Muscle layer of colon (tissue), 2 donors: ENCODE results near the gene OTUD3.

Source experiments
- H3K27ac ChIP-seq: one replicate; pipeline ENCODE4 v1.7.0; 2013; ENCODE audit warnings: low read depth, mild to moderate bottlenecking, low read length, moderate library complexity
- H3K27me3 ChIP-seq, 2 donors: one replicate each; pipeline ENCODE4 v1.7.0; 2013; ENCODE audit warnings: low read length in 2 of 2, mild to moderate bottlenecking in 2 of 2; ENCODE audit not compliant: insufficient read depth in 2 of 2, control insufficient read depth in 1 of 2
- H3K36me3 ChIP-seq: one replicate; pipeline ENCODE4 v1.7.0; 2013; ENCODE audit warnings: mild to moderate bottlenecking, low read length; ENCODE audit not compliant: insufficient read depth
- H3K4me1 ChIP-seq: one replicate; pipeline ENCODE4 v1.7.0; 2013; ENCODE audit warnings: mild to moderate bottlenecking, low read length; ENCODE audit not compliant: insufficient read depth
- H3K4me3 ChIP-seq, 2 donors: one replicate each; pipeline ENCODE4 v1.7.0; 2013; ENCODE audit warnings: low read length in 2 of 2, low read depth in 1 of 2, mild to moderate bottlenecking in 1 of 2, moderate library complexity in 1 of 2
- H3K9ac ChIP-seq: one replicate; pipeline ENCODE4 v1.7.0; 2013; ENCODE audit warnings: low read length
- H3K9me3 ChIP-seq: one replicate; pipeline ENCODE4 v1.7.0; 2013; ENCODE audit warnings: mild to moderate bottlenecking, low read length
- donor health status: abdominal sarcoma.
- donor health status: Adenocarcinoma of cecum.

OTUD3 gene

GRCh38 chr1:19892129-19892528 lies 9.9 kb downstream of the OTUD3 start:
- H3K9me3 ChIP-seq: no peaks in the 10 kb centered on the region
- no peaks in the 10 kb centered on the region for H3K27me3 ChIP-seq
- peaks cover 15% of the 10 kb centered on the region for H3K4me1 ChIP-seq
- H3K4me3 ChIP-seq: no peak overlapping the region
- H3K9ac ChIP-seq: no peak overlapping the region
- peaks cover 52% of the 10 kb centered on the region for H3K36me3 ChIP-seq
- no peak overlapping the region for H3K27ac ChIP-seq

- H3K4me1 ChIP-seq: peaks cover 15% of the 10 kb centered on the region
- H3K36me3 ChIP-seq: peaks cover 56% of the 10 kb centered on the region
- H3K27ac ChIP-seq: no peak overlapping the region
These were observed 10.5 kb downstream of the OTUD3 start for GRCh38 chr1:19892628-19893168.

DNA sequence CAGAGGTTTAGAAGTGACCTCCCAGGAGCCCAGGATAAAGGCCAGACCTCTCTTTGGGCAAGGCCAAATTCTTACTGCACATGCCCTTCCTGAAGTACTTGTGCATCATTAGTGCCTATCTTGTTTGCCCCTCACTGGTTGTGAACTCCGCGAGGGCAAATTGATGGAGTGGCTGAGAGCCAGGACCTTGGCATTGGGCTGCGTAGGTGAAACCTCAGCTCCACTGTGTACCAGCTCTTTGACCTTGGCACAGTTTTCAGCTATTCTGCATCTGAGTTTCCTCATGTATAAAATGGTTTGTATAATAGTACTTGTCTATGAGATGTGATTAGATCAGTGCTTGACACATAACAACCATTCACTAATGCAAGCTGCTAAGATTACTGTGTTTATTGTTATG lies 11.5 kb downstream of the OTUD3 start:
- H3K36me3 ChIP-seq: peaks cover 56% of the 10 kb centered on the region
- no peak overlapping the region for H3K27ac ChIP-seq
- no peak overlapping the region for H3K4me3 ChIP-seq
- H3K9ac ChIP-seq: no peak overlapping the region
- peaks cover 15% of the 10 kb centered on the region for H3K4me1 ChIP-seq
- H3K27me3 ChIP-seq: no peaks in the 10 kb centered on the region
- no peaks in the 10 kb centered on the region for H3K9me3 ChIP-seq

More at GRCh38 chr1:19892628-19893168, 10.5 kb downstream of the OTUD3 start:
- Histone ChIP-seq H3K27me3 (no peaks in the 10 kb centered on the region), H3K9me3 (no peaks in the 10 kb centered on the region), H3K4me3 (no peak overlapping the region), H3K9ac (no peak overlapping the region)

GRCh38 chr1:19894218-19894617 lies 12.0 kb downstream of the OTUD3 start:
- H3K4me3 ChIP-seq: no peak overlapping the region
- peaks cover 14% of the 10 kb centered on the region for H3K4me1 ChIP-seq
- no peak overlapping the region for H3K9ac ChIP-seq

DNA sequence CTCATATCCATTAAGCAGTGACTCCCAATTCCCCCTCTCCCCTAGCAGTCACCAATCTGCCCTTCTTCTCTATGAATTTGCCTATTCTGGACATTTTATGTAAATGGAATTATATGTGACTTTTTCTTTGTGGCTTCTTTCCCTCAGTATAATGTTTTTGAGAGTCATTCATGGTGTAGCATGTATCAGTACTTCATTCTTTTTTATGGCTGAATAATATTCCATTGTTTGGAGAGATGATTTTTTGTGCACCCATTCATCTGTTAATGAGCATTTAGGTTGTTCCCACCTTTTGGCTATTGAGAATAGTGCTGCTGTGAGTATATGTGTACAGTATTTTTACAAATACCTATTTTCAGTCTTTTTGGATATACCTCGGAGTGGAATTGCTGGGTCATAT lies 19.5 kb downstream of the OTUD3 start:
- no peaks in the 10 kb centered on the region for H3K27me3 ChIP-seq
- H3K4me1 ChIP-seq: no peaks in the 10 kb centered on the region
- no peak overlapping the region for H3K27ac ChIP-seq
- no peaks in the 10 kb centered on the region for H3K9me3 ChIP-seq
- no peak overlapping the region for H3K9ac ChIP-seq
- H3K36me3 ChIP-seq: peaks cover 54% of the 10 kb centered on the region
- no peak overlapping the region for H3K4me3 ChIP-seq

More at GRCh38 chr1:19894218-19894617, 12.0 kb downstream of the OTUD3 start:
- Histone ChIP-seq H3K27ac (no peak overlapping the region), H3K36me3 (peaks cover 61% of the 10 kb centered on the region), H3K9me3 (no peaks in the 10 kb centered on the region), H3K27me3 (no peaks in the 10 kb centered on the region)

GRCh38 chr1:19903621-19904020 lies 21.4 kb downstream of the OTUD3 start:
- Histone ChIP-seq H3K4me1 (no peaks in the 10 kb centered on the region), H3K4me3 (no peak overlapping the region), H3K9ac (no peak overlapping the region), H3K27ac (no peak overlapping the region), H3K27me3 (no peaks in the 10 kb centered on the region), H3K36me3 (peaks cover 64% of the 10 kb centered on the region), H3K9me3 (no peaks in the 10 kb centered on the region)

DNA sequence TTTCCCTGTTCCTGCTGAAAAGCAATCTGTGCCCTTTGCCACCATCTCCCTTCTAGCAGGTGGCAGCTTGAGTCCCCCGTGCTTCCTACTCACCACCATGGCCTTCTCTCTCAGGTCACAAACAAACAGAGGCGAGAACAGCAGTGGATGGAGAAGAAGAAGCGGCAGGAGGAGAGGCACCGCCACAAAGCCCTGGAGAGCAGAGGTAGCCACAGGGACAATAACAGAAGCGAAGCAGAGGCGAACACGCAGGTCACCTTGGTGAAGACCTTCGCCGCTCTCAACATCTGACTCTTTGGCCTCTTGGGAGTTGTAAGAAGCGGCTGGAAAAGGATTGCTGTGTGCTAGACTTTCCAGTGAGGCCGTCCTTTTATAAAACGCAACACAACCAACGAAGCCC lies 25.3 kb downstream of the OTUD3 start:
- H3K9ac ChIP-seq: no peak overlapping the region

GRCh38 chr1:19909392-19909791 lies 27.2 kb downstream of the OTUD3 start:
- Histone ChIP-seq H3K9me3 (no peaks in the 10 kb centered on the region), H3K4me3 (no peak overlapping the region), H3K27ac (no peak overlapping the region), H3K4me1 (no peaks in the 10 kb centered on the region), H3K9ac (no peak overlapping the region), H3K27me3 (no peaks in the 10 kb centered on the region), H3K36me3 (peaks cover 80% of the 10 kb centered on the region)

More for the DNA sequence above, 25.3 kb downstream of the OTUD3 start:
- Histone ChIP-seq H3K27ac (no peak overlapping the region), H3K9me3 (no peaks in the 10 kb centered on the region), H3K27me3 (no peaks in the 10 kb centered on the region), H3K36me3 (peaks cover 83% of the 10 kb centered on the region), H3K4me3 (no peak overlapping the region), H3K4me1 (no peaks in the 10 kb centered on the region)

- H3K9me3 ChIP-seq: no peaks in the 10 kb centered on the region
- H3K4me3 ChIP-seq: no peak overlapping the region
- H3K27ac ChIP-seq: no peak overlapping the region
- H3K36me3 ChIP-seq: peaks cover 78% of the 10 kb centered on the region
- no peaks in the 10 kb centered on the region for H3K4me1 ChIP-seq
- no peaks in the 10 kb centered on the region for H3K27me3 ChIP-seq
- H3K9ac ChIP-seq: no peak overlapping the region
These were observed 27.8 kb downstream of the OTUD3 start for GRCh38 chr1:19909971-19910370.

GRCh38 chr1:19910650-19911049 lies 28.5 kb downstream of the OTUD3 start:
- Histone ChIP-seq H3K27me3 (no peaks in the 10 kb centered on the region), H3K9ac (no peak overlapping the region), H3K4me3 (no peak overlapping the region), H3K27ac (no peak overlapping the region), H3K36me3 (peaks cover 74% of the 10 kb centered on the region), H3K4me1 (no peaks in the 10 kb centered on the region), H3K9me3 (no peaks in the 10 kb centered on the region)

DNA sequence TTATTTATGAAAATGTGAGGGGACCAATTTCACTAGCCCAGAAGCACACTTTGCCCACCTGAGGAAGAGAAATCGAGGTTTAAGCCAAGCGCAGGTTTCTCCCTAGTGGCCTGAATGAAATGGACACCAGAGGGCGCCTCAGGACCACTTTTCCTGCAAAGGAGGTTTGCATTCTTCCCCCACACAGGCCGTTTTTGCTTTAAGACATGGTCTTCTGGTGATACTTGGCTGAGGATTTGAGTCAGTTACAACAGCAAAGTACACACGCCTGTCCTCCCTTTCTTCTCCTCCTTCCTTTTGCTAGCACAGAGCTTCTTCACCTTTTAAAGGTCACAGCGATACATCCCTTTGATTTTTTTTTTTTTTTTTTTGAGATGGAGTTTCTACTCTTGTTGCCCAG lies 35.9 kb downstream of the OTUD3 start:
- no peak overlapping the region for H3K9ac ChIP-seq
- no peak overlapping the region for H3K27ac ChIP-seq

DNA sequence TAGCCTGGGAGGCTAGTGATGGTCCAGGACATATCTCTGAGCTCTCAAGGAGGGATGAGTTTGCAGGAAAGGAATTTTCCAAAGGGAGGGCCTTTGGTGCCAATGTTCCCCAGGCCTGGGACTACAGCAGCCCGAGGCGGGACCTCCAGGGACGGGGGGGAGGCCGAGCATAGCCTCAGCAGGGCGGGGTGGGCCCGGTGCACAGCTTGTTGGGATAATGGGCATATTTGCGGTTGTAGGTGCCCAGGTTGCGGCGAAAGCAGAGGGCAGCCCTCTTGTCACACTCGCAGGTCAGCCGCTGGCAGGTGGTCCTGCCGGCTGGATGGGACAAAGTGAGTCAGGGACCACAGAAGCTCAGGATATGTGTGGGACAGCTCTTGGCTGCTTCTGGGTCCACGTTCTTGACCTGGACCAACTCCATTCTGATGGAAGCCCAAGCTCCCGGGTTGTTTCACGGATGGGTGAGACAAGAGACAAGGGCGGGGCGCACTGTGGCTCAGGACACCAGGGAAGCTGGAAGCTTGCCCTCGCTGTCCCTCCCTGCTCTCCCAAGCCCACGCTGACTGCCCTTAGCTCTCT lies 38.0 kb downstream of the OTUD3 start:
- no peak overlapping the region for H3K27ac ChIP-seq
- H3K4me3 ChIP-seq: no peak overlapping the region
- no peaks in the 10 kb centered on the region for H3K9me3 ChIP-seq
- H3K9ac ChIP-seq: no peak overlapping the region
- no peaks in the 10 kb centered on the region for H3K36me3 ChIP-seq
- H3K27me3 ChIP-seq: no peaks in the 10 kb centered on the region
- H3K4me1 ChIP-seq: no peaks in the 10 kb centered on the region

More for the DNA sequence above, 35.9 kb downstream of the OTUD3 start:
- Histone ChIP-seq H3K4me1 (no peaks in the 10 kb centered on the region), H3K36me3 (peaks cover 12% of the 10 kb centered on the region), H3K27me3 (no peaks in the 10 kb centered on the region), H3K9me3 (no peaks in the 10 kb centered on the region), H3K4me3 (no peak overlapping the region)
